Measurements from ENCODE around the gene AQP6.

GRCh38 chr12:49970658-49971057 is 2.1 kb upstream of the AQP6 start:
- TF ChIP-seq, protein P1, sequence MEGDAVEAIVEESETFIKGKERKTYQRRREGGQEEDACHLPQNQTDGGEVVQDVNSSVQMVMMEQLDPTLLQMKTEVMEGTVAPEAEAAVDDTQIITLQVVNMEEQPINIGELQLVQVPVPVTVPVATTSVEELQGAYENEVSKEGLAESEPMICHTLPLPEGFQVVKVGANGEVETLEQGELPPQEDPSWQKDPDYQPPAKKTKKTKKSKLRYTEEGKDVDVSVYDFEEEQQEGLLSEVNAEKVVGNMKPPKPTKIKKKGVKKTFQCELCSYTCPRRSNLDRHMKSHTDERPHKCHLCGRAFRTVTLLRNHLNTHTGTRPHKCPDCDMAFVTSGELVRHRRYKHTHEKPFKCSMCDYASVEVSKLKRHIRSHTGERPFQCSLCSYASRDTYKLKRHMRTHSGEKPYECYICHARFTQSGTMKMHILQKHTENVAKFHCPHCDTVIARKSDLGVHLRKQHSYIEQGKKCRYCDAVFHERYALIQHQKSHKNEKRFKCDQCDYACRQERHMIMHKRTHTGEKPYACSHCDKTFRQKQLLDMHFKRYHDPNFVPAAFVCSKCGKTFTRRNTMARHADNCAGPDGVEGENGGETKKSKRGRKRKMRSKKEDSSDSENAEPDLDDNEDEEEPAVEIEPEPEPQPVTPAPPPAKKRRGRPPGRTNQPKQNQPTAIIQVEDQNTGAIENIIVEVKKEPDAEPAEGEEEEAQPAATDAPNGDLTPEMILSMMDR (IDR thresholded peaks at IDR 0.05), result no peak
- no peak for TF ChIP-seq POLR2A (IDR thresholded peaks at IDR 0.05)

Measured in right lobe of liver (tissue), 4 donors.